Gastroesophageal sphincter (tissue), 3 donors: Measurements from ENCODE around the gene GNAQ.

Experiments
- CTCF ChIP-seq, 4 experiments: fragments of 200-600 bp in 2 of 4; fragments of 450-650 bp in 2 of 4; sonication (generic) in 1 of 4; IDR thresholded peaks; one replicate each; pipeline ENCODE4 v1.5.1; 2017 to 2019; ENCODE audit warnings: antibody characterized with exemption in 4 of 4, mild to moderate bottlenecking in 2 of 4, moderate library complexity in 2 of 4
- EP300 ChIP-seq: sonication (generic); formaldehyde crosslinking; IDR thresholded peaks from one replicate; pipeline ENCODE4 v1.6.1; 2017; ENCODE audit warnings: antibody characterized with exemption, mild to moderate bottlenecking
- POLR2A ChIP-seq, 2 donors: fragments of 450-650 bp; IDR thresholded peaks; one replicate each; pipeline ENCODE4 v1.6.1; 2017; ENCODE audit warnings: antibody characterized with exemption in 2 of 2, mild to moderate bottlenecking in 2 of 2, moderate library complexity in 1 of 2
- POLR2AphosphoS5 ChIP-seq: sonication (generic); formaldehyde crosslinking; IDR thresholded peaks from one replicate; pipeline ENCODE4 v1.6.1; 2017; ENCODE audit warnings: antibody characterized with exemption

DNA sequence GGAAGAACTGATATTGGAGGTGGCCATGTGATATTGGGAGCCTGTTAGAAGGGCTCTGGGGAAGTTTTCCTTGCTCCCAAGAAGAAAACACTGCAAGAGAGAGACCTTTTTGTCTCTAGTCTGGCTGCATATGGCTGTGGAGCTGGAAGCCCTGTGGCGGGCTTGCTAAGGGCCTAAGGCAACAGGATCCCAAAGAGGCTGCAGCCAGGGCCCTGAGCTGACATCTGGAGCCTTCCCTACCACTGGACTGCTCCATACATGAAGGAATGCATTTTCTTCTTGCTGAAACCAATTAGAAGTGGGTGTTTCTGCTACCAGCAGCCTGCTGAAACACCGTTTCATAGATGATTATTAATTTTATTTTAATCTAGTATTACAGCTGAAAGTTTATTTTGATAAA is 42.2 kb downstream of the GNAQ start:
- TF ChIP-seq CTCF (IDR thresholded peaks at IDR 0.05) (no peak), POLR2A (IDR thresholded peaks at IDR 0.05) (no peak), EP300 (no peak), POLR2AphosphoS5 (no peak)
